Activated CD4-positive, alpha-beta T cell treated with anti-CD3 and anti-CD28 coated beads, Interleukin-2, amount 50 U/mL, for 16 hours (primary cell): ENCODE data around the gene SHB.
A peak's percentile ranks its signal among the peaks of the same experiment; 100 is the strongest.

Experiments
- DNase-seq: peaks from one replicate; pipeline ENCODE4 v3.0.0-alpha.2; 2020

SHB gene

GRCh38 chr9:37965676-37966345, 103.2 kb downstream of the SHB start:
- DNase-seq: peak; percentile 16

- no peak for DNase-seq
These were observed 103.9 kb downstream of the SHB start for GRCh38 chr9:37965116-37965515.

GRCh38 chr9:37964740-37965081, 104.3 kb downstream of the SHB start:
- no peak for DNase-seq

GRCh38 chr9:37963936-37964739, 104.9 kb downstream of the SHB start:
- DNase-seq: no peak

- DNase-seq: no peak
These were observed 107.7 kb downstream of the SHB start for GRCh38 chr9:37961351-37961750.

- DNase-seq: no peak
These were observed 108.4 kb downstream of the SHB start for GRCh38 chr9:37960631-37961030.

- no peak for DNase-seq
These were observed 109.1 kb downstream of the SHB start for GRCh38 chr9:37959976-37960375.

GRCh38 chr9:37958154-37958553, 110.9 kb downstream of the SHB start:
- DNase-seq: no peak

- no peak for DNase-seq
These were observed 111.4 kb downstream of the SHB start for GRCh38 chr9:37957664-37957953.

GRCh38 chr9:37956904-37957663, 111.9 kb downstream of the SHB start:
- DNase-seq: no peak

- no peak for DNase-seq
These were observed 112.6 kb downstream of the SHB start for GRCh38 chr9:37956423-37956820.

GRCh38 chr9:37955781-37956422, 113.1 kb downstream of the SHB start:
- no peak for DNase-seq

- peak; percentile 65 for DNase-seq
These were observed 114.4 kb downstream of the SHB start for GRCh38 chr9:37954581-37954981.

GRCh38 chr9:37953775-37954437, 115.1 kb downstream of the SHB start:
- peak; percentile 86 for DNase-seq

- no peak for DNase-seq
These were observed 115.7 kb downstream of the SHB start for GRCh38 chr9:37953206-37953774.

GRCh38 chr9:37952731-37953130, 116.3 kb downstream of the SHB start:
- DNase-seq: no peak

GRCh38 chr9:37951671-37952449, 117.2 kb downstream of the SHB start:
- no peak for DNase-seq

- no peak for DNase-seq
These were observed 118.5 kb downstream of the SHB start for GRCh38 chr9:37950561-37950960.

GRCh38 chr9:37949576-37949975, 119.5 kb downstream of the SHB start:
- no peak for DNase-seq

- DNase-seq: no peak
These were observed 120.5 kb downstream of the SHB start for GRCh38 chr9:37948417-37948980.

- DNase-seq: no peak
These were observed 121.0 kb downstream of the SHB start for GRCh38 chr9:37947977-37948376.
